Panc1 (cell line): ENCODE results near the gene RAB10. TPM values are rescaled to one million over a fixed set of nuclear protein-coding genes. Genes with fewer than 3 reads are reported as not detected.

Source experiments
- ATAC-seq: fragments of 200-7000 bp; cut with Tn5 transposase; 2 replicates; pipeline ENCODE4 v1.9.1; 2020; ENCODE audit warnings: mild to moderate bottlenecking, moderate library complexity
- BruUV-seq: library from RNA; stranded (reverse); fragments of 400-500 nt; replicated peaks from 2 replicates; lab custom pipeline; 2021; lab: Mats Ljungman, UMichigan
- CTCF ChIA-PET: fragments of 300-600 bp; sonication (Branson Sonifier 250); formaldehyde crosslinking; loops from one replicate; lab custom pipeline; 2022; ENCODE audit warnings: antibody characterized with exemption; lab: Charles Lee
- POLR2A ChIA-PET: fragments of 300-600 bp; sonication (Branson Sonifier 250); formaldehyde crosslinking; loops from one replicate; lab custom pipeline; 2022; ENCODE audit warnings: antibody characterized with exemption; lab: Charles Lee
- DNase-seq: peaks from one replicate; pipeline ENCODE4 v3.0.0-alpha.2; 2010; ENCODE audit warnings: low read depth, low spot score
- H3K27ac ChIP-seq: 2 replicates; pipeline ENCODE4 v1.5.1; 2011; ENCODE audit warnings: mild to moderate bottlenecking, low read length, inconsistent platforms
- H3K27me3 ChIP-seq: fragments of 200-500 bp; sonication (Bioruptor generic); 2 replicates; pipeline ENCODE4 v1.6.0; 2014; ENCODE audit warnings: low read length, inconsistent platforms; ENCODE audit not compliant: control insufficient read depth, insufficient read depth
- H3K36me3 ChIP-seq: fragments of 200-500 bp; sonication (Bioruptor generic); 2 replicates; pipeline ENCODE4 v1.5.1; 2014; ENCODE audit warnings: inconsistent platforms, mild to moderate bottlenecking, low read length, moderate library complexity; ENCODE audit not compliant: control insufficient read depth, insufficient read depth
- H3K4me1 ChIP-seq: 2 replicates; pipeline ENCODE4 v1.5.1; 2011; ENCODE audit warnings: inconsistent platforms, mild to moderate bottlenecking, low read length, moderate library complexity; ENCODE audit not compliant: control insufficient read depth, insufficient read depth
- H3K4me3 ChIP-seq, 2 experiments: 2 replicates each; pipeline ENCODE4 v1.5.1; 2011 to 2012; ENCODE audit warnings: low read depth in 2 of 2, low read length in 2 of 2, mild to moderate bottlenecking in 2 of 2, inconsistent platforms in 1 of 2, moderate library complexity in 1 of 2
- H3K9me3 ChIP-seq: fragments of 200-500 bp; sonication (Bioruptor generic); 2 replicates; pipeline ENCODE4 v1.5.1; 2014; ENCODE audit warnings: low read depth, mild to moderate bottlenecking, inconsistent platforms, low read length, moderate library complexity; ENCODE audit not compliant: control insufficient read depth, insufficient read depth
- POLR2AphosphoS5 ChIP-seq: IDR thresholded peaks from 2 replicates; pipeline ENCODE4 v1.6.1; 2012; ENCODE audit warnings: mild to moderate bottlenecking, low read depth, low read length, moderate library complexity
- SIN3A ChIP-seq: IDR thresholded peaks from 2 replicates; pipeline ENCODE4 v1.6.1; 2012; ENCODE audit warnings: low read depth, mild to moderate bottlenecking, low read length, moderate library complexity, borderline replicate concordance; ENCODE audit not compliant: insufficient read depth
- TCF7L2 ChIP-seq: IDR thresholded peaks from 2 replicates; pipeline ENCODE4 v1.6.1; 2011; ENCODE audit warnings: mild to moderate bottlenecking, low read depth, low read length, inconsistent platforms
- in situ Hi-C: cut with HindIII; loops from 2 replicates; pipeline ENCODE4 v1.10.0; 2016; ENCODE audit warnings: low sequenced_read_pairs, low pct_unique_long_range_greater_than_20kb
- intact Hi-C: fragments of 100-400 bp; cut with micrococcal nuclease; formaldehyde crosslinking; loops from one replicate; pipeline ENCODE4 v1.10.0; 2022; ENCODE audit not compliant: unreplicated experiment
- total RNA-seq: library from RNA; stranded (reverse); gene quantifications from one replicate; pipeline ENCODE4 v1.2.1, GENCODE V29; 2021; ENCODE audit not compliant: unreplicated experiment
- TF ChIP-seq, protein P1 (sequence below), 2 experiments: IDR thresholded peaks; 2 replicates each; pipeline ENCODE4 v1.6.1; 2011 to 2012; ENCODE audit warnings: low read depth in 2 of 2, control low read depth in 1 of 2, low read length in 1 of 2, mild to moderate bottlenecking in 1 of 2, moderate library complexity in 1 of 2; ENCODE audit not compliant: insufficient read depth in 1 of 2
- TF ChIP-seq, protein P2 (sequence below): fragments of 450-650 bp; IDR thresholded peaks from 2 replicates; pipeline ENCODE4 v1.5.1; 2017; ENCODE audit warnings: mild to moderate bottlenecking

Gene RAB10
- total RNA-seq, 1 experiment from 2014 or later, result 208 TPM

- Histone ChIP-seq H3K27ac (peak overlapping the region; percentile 13; the same call in 1 of the 2 replicates), H3K9me3 (no peaks in the 10 kb centered on the region), H3K27me3 (no peaks in the 10 kb centered on the region), H3K4me3 (no peak overlapping the region), H3K36me3 (no peaks in the 10 kb centered on the region), H3K4me1 (peaks cover 15% of the 10 kb centered on the region)
- ATAC-seq, result no peak
- CTCF ChIA-PET, result interaction anchor here (0.7 kb wide), 1 partner anchor 75 kb away, joined by 4 read pairs; no protein-coding TSS in a partner anchor
- no peak for TF ChIP-seq POLR2AphosphoS5
- no peak for TF ChIP-seq SIN3A
- TF ChIP-seq, protein P1, sequence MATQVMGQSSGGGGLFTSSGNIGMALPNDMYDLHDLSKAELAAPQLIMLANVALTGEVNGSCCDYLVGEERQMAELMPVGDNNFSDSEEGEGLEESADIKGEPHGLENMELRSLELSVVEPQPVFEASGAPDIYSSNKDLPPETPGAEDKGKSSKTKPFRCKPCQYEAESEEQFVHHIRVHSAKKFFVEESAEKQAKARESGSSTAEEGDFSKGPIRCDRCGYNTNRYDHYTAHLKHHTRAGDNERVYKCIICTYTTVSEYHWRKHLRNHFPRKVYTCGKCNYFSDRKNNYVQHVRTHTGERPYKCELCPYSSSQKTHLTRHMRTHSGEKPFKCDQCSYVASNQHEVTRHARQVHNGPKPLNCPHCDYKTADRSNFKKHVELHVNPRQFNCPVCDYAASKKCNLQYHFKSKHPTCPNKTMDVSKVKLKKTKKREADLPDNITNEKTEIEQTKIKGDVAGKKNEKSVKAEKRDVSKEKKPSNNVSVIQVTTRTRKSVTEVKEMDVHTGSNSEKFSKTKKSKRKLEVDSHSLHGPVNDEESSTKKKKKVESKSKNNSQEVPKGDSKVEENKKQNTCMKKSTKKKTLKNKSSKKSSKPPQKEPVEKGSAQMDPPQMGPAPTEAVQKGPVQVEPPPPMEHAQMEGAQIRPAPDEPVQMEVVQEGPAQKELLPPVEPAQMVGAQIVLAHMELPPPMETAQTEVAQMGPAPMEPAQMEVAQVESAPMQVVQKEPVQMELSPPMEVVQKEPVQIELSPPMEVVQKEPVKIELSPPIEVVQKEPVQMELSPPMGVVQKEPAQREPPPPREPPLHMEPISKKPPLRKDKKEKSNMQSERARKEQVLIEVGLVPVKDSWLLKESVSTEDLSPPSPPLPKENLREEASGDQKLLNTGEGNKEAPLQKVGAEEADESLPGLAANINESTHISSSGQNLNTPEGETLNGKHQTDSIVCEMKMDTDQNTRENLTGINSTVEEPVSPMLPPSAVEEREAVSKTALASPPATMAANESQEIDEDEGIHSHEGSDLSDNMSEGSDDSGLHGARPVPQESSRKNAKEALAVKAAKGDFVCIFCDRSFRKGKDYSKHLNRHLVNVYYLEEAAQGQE (IDR thresholded peaks at IDR 0.05; ENCODE audit: insufficient read depth in 1 of 2, low read depth in 2 of 2, low read length in 1 of 2), result no peak
- TF ChIP-seq TCF7L2, result no peak
- TF ChIP-seq, protein P2, sequence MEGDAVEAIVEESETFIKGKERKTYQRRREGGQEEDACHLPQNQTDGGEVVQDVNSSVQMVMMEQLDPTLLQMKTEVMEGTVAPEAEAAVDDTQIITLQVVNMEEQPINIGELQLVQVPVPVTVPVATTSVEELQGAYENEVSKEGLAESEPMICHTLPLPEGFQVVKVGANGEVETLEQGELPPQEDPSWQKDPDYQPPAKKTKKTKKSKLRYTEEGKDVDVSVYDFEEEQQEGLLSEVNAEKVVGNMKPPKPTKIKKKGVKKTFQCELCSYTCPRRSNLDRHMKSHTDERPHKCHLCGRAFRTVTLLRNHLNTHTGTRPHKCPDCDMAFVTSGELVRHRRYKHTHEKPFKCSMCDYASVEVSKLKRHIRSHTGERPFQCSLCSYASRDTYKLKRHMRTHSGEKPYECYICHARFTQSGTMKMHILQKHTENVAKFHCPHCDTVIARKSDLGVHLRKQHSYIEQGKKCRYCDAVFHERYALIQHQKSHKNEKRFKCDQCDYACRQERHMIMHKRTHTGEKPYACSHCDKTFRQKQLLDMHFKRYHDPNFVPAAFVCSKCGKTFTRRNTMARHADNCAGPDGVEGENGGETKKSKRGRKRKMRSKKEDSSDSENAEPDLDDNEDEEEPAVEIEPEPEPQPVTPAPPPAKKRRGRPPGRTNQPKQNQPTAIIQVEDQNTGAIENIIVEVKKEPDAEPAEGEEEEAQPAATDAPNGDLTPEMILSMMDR, result no peak
- in situ Hi-C loops (no loop called here), intact Hi-C loops (loop anchor here (5.0 kb wide), 1 partner anchor 57 kb away; no protein-coding TSS in a partner anchor)
- no TSS peak for BruUV-seq
- no peak for DNase-seq
- POLR2A ChIA-PET, result no interaction called here
These were observed 110.1 kb downstream of the RAB10 start for GRCh38 chr2:26144031-26144430.

DNA sequence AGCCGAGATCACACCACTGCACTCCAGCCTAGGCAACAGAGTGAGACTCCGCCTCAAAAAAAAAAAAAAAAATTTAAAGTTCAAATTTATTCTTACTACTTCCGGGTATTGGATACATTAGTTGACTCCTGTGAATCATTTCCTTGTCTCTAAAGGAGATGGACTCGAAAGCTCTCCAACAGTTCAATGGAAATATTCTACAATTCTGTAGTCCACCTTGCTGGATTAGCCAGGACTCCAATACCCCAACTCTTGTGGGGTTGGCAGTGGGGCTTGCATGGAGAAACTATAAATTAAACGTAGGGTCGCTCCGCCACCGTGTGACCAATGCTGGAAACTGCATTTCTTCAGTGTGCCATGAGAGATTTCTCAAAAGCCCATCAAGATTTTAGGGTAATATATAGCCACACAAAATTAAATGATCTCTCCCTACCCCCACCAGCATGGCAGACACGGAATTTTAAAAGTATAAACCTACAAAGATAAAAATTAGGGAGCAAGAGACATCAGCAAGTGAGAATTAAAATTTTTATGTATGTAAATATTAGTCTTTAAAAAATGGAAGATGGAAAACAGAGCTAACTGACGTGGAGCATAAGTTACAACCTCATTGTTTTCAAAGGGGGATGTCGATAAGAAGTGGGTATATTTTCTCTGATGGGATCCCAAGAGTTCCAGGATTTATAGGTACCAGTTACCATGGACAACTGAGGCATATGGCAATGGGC lies 111.2 kb downstream of the RAB10 start:
- peaks cover 15% of the 10 kb centered on the region for H3K4me1 ChIP-seq
- ATAC-seq (peak; percentile 71), DNase-seq (peak; percentile 51)
- ChIA-PET CTCF (interaction anchor here (0.7 to 1.4 kb wide), 2 partner anchors 194 to 328 kb away, joined by 6 to 7 read pairs; no protein-coding TSS in a partner anchor), POLR2A (interaction anchor here (0.7 kb wide), 1 partner anchor 268 kb away, joined by 10 read pairs; no protein-coding TSS in a partner anchor)
- H3K27me3 ChIP-seq, result no peaks in the 10 kb centered on the region
- H3K36me3 ChIP-seq, result no peaks in the 10 kb centered on the region
- H3K27ac ChIP-seq, result no peak overlapping the region
- in situ Hi-C loops, result no loop called here
- TF ChIP-seq, protein P2, result peak; percentile 89
- TF ChIP-seq POLR2AphosphoS5, result no peak
- intact Hi-C loops, result loop anchor here (1.0 to 5.0 kb wide), 3 partner anchors 58 to 293 kb away; no protein-coding TSS in a partner anchor
- H3K9me3 ChIP-seq, result no peaks in the 10 kb centered on the region
- BruUV-seq, result no TSS peak
- no peak overlapping the region for H3K4me3 ChIP-seq
